ENCODE data around the gene FAM107B. TPM values are rescaled to one million over a fixed set of nuclear protein-coding genes. Genes with fewer than 3 reads are reported as not detected.

Gene FAM107B
- total and polyA plus RNA-seq, 10 of the 15 experiments (the other 5 are each of a cell fraction or from before 2014, with no cell fraction given) = 22.9 to 162 (median 86.6) TPM

DNA sequence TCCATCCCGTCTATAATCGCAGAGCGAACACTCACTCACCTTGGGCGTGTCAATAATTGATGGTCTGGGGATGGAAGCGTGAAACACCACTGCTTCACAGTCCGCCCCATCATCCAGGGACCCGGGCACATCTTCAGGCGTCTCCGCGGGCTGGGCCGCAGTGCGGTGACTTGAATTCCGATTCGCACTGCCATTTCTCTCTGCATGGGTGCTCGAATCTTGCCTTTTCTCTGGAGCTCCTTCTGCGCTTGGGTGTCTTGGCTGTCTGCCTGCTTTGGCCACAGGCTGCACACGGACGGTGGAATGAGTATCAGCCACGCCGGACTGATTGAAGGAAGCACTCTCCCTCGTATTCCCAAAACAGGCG is 500 bp downstream of the FAM107B start:
- FAIRE-seq (no peak), ATAC-seq (no peak), DNase-seq (ENCODE audit: low read depth, low spot score) (no peak)
- Histone ChIP-seq H3K4me1 (ENCODE audit: control insufficient read depth, insufficient read depth, low read length) (no peaks in the 10 kb centered on the region), H3K9ac (ENCODE audit: control insufficient read depth, insufficient read depth, low read length) (no peak overlapping the region), H3K36me3 (ENCODE audit: control insufficient read depth in 2 of 2, insufficient read depth in 2 of 2, low read length in 1 of 2) (no peaks in the 10 kb centered on the region), H3K9me3 (replicated peaks; ENCODE audit: control insufficient read depth, insufficient read depth, low read length) (no peaks in the 10 kb centered on the region), H3K79me2 (ENCODE audit: control insufficient read depth, insufficient read depth, low read length) (no peaks in the 10 kb centered on the region), H4K20me1 (ENCODE audit: control insufficient read depth, insufficient read depth) (no peaks in the 10 kb centered on the region; the same call in 1 of the 2 replicates), H3K27me3 (replicated peaks in 1 of 2; ENCODE audit: control insufficient read depth in 2 of 2, insufficient read depth in 2 of 2, low read length in 1 of 2) (no peaks in the 10 kb centered on the region; a peak in 1 of 4 replicates), H2AFZ (ENCODE audit: control insufficient read depth, low read depth, low read length) (no peak overlapping the region), H3K27ac (ENCODE audit: control insufficient read depth, insufficient read depth) (no peak overlapping the region), H3K4me3 (no peak overlapping the region), H3K4me2 (ENCODE audit: control insufficient read depth, insufficient read depth) (no peak overlapping the region)
- no TSS peak for BruUV-seq (replicated peaks)
- ChIA-PET POLR2A (no interaction called here), CTCF (no interaction called here), RAD21 (ENCODE audit: unreplicated experiment) (no interaction called here), SMC1A (ENCODE audit: uncharacterized antibody, unreplicated experiment) (no interaction called here)
- in situ Hi-C loops (cut with MboI) = no loop called here
- 69% methylated on average over 22 of the region's 22 CpGs for WGBS (ENCODE audit: insufficient coverage, insufficient replicate concordance, low lambda C conversion rate, missing lambda C conversion rate)
- TF ChIP-seq FOXM1 (IDR thresholded peaks at IDR 0.05; ENCODE audit: low read depth, low read length) (no peak), ASH2L (IDR thresholded peaks at IDR 0.05; ENCODE audit: borderline replicate concordance, low read depth) (no peak), ZSCAN29 (IDR thresholded peaks at IDR 0.05) (no peak), CTCF (IDR thresholded peaks at IDR 0.05 in 2 of 3, conservative IDR thresholded peaks at IDR 0.05 in 1 of 3; ENCODE audit: control insufficient read depth in 2 of 3, extremely low read depth in 1 of 3, insufficient read depth in 1 of 3, low read depth in 3 of 3, low read length in 3 of 3) (no peak), SIX5 (IDR thresholded peaks at IDR 0.05; ENCODE audit: low read depth, low read length, severe bottlenecking) (no peak), SMAD5 (IDR thresholded peaks at IDR 0.05; ENCODE audit: low read depth) (no peak)
- intact Hi-C loops (cut with micrococcal nuclease; ENCODE audit: unreplicated experiment) = no loop called here

All from GM12878 (cell line).